Psoas muscle (tissue), 8 donors: Measurements from ENCODE around the gene CXCL3. TPM values are rescaled to one million over a fixed set of nuclear protein-coding genes. Genes with fewer than 3 reads are reported as not detected.

Source experiments
- ATAC-seq, 4 donors: fragments of 200-7000 bp; cut with Tn5 transposase; one replicate each; pipeline ENCODE4 v1.9.1; 2020; ENCODE audit warnings: moderate library complexity in 3 of 4, mild to moderate bottlenecking in 2 of 4
- DNase-seq, 2 donors: peaks; one replicate each; pipeline ENCODE4 v3.0.0-alpha.2; 2020
- H3K27ac ChIP-seq: fragments of 200-600 bp; one replicate; pipeline ENCODE4 v1.8.0; 2022
- H3K27me3 ChIP-seq, 3 donors: fragments of 200-600 bp in 1 of 3; one replicate each; pipeline versions ENCODE4 v1.6.1 to v1.8.0; 2013 to 2022; ENCODE audit warnings: low read length in 2 of 3, mild to moderate bottlenecking in 2 of 3, moderate library complexity in 1 of 3; ENCODE audit not compliant: insufficient read depth in 3 of 3
- H3K36me3 ChIP-seq, 2 donors: fragments of 200-600 bp in 1 of 2; one replicate each; pipeline versions ENCODE4 v1.6.1 to v1.8.0; 2013 to 2022; ENCODE audit warnings: low read depth in 1 of 2, mild to moderate bottlenecking in 1 of 2, moderate library complexity in 1 of 2; ENCODE audit not compliant: insufficient read depth in 1 of 2
- H3K4me1 ChIP-seq: fragments of 200-600 bp; one replicate; pipeline ENCODE4 v1.8.0; 2022
- H3K4me3 ChIP-seq: fragments of 200-600 bp; one replicate; pipeline ENCODE4 v1.8.0; 2022; ENCODE audit warnings: mild to moderate bottlenecking
- H3K9me3 ChIP-seq: fragments of 200-600 bp; one replicate; pipeline ENCODE4 v1.8.0; 2022
- CTCF ChIP-seq: fragments of 200-600 bp; IDR thresholded peaks from one replicate; pipeline ENCODE4 v1.8.0; 2022; ENCODE audit warnings: antibody characterized with exemption
- WGBS, 3 donors: extraction: QIAGEN DNeasy Blood & Tissue Kit; methylation state at CpG; one replicate each; pipeline versions ENCODE4 v1.1.6 to v1.1.7; 2013; 5-methylcytosine and 5-hydroxymethylcytosine counted together
- intact Hi-C, 2 donors: fragments of 100-400 bp; cut with DNase I; formaldehyde crosslinking; loops; one replicate each; pipeline versions ENCODE4 v1.11.0 to v1.14.2; 2022
- polyA plus RNA-seq, 3 donors: library from polyadenylated mRNA; stranded (reverse); fragments of 200-250 nt; gene quantifications; one replicate each; pipeline ENCODE4 v1.2.3, GENCODE V29; 2013
- total RNA-seq, 4 donors: library from RNA; stranded (reverse); fragmentation: NEBNext Ultra II Directional in 2 of 4; extraction: Animal tissue kit (Norgen Biotek cat#: 25700) in 2 of 4; gene quantifications; one replicate each; pipeline versions ENCODE4 v1.2.1 to v1.2.4, GENCODE V29; 2021 to 2023
- donor health status: healthy with polysubstance abuse.
- donor health status: DM: no; HTN: no; CAD: no; lungs with moderate emphysema.
- donor health status: Bipolar disorder and iron deficiency.
- donor health status: healthy.
- donor health status: DM: yes; HTN: yes; CAD: no.
- donor health status: DM: no; HTN: no; CAD: no.
- donor health status: DM: no; HTN: no; CAD: no.
- donor health status: DM: yes; HTN: yes; CAD: no.

Gene CXCL3
- total and polyA plus RNA-seq, 7 donors = 0.40 to 2.4 (median 0.63) TPM

GRCh38 chr4:74054483-74055047 lies 16.1 kb upstream of the CXCL3 start:
- Histone ChIP-seq H3K27ac (no peak overlapping the region), H3K4me1 (no peaks in the 10 kb centered on the region), H3K4me3 (no peak overlapping the region), H3K36me3 (no peaks in the 10 kb centered on the region), H3K9me3 (no peaks in the 10 kb centered on the region), H3K27me3 (peaks cover 0 to 4% (median 0%) of the 10 kb centered on the region in 3 donors)
- 59 to 83% (median 83%) methylated on average over 1 of the region's 1 CpG for WGBS, 3 donors
- ATAC-seq = no peak
- DNase-seq = no peak
- intact Hi-C loops = no loop called here
- TF ChIP-seq CTCF = no peak

GRCh38 chr4:74047152-74047551 lies 8.7 kb upstream of the CXCL3 start:
- TF ChIP-seq CTCF = no peak
- DNase-seq = no peak
- no peaks in the 10 kb centered on the region for H3K4me1 ChIP-seq
- WGBS, 3 donors = 45 to 73% (median 53%) methylated on average over 1 of the region's 1 CpG
- no peak for ATAC-seq
- H3K27ac ChIP-seq = no peak overlapping the region
- H3K36me3 ChIP-seq = no peaks in the 10 kb centered on the region
- no peaks in the 10 kb centered on the region for H3K27me3 ChIP-seq
- intact Hi-C loops = loop anchor here in 1 of 2 donors (10.0 kb wide), 1 partner anchor 618 kb away; no protein-coding TSS in a partner anchor
- H3K4me3 ChIP-seq = no peak overlapping the region
- peaks cover 3% of the 10 kb centered on the region for H3K9me3 ChIP-seq

GRCh38 chr4:74045772-74046171 lies 7.3 kb upstream of the CXCL3 start:
- no peak for TF ChIP-seq CTCF
- Histone ChIP-seq H3K27me3 (no peaks in the 10 kb centered on the region), H3K27ac (no peak overlapping the region), H3K36me3 (no peaks in the 10 kb centered on the region), H3K4me3 (no peak overlapping the region), H3K9me3 (peaks cover 3% of the 10 kb centered on the region), H3K4me1 (no peaks in the 10 kb centered on the region)
- ATAC-seq = no peak
- no peak for DNase-seq
- 86 to 92% (median 90%) methylated on average over 2 of the region's 2 CpGs for WGBS, 3 donors
- intact Hi-C loops = loop anchor here in 1 of 2 donors (10.0 kb wide), 1 partner anchor 619 kb away; no protein-coding TSS in a partner anchor

GRCh38 chr4:74045247-74045646 lies 6.8 kb upstream of the CXCL3 start:
- H3K4me1 ChIP-seq = no peaks in the 10 kb centered on the region
- DNase-seq = no peak
- H3K4me3 ChIP-seq = no peak overlapping the region
- intact Hi-C loops = loop anchor here in 1 of 2 donors (10.0 kb wide), 1 partner anchor 620 kb away; no protein-coding TSS in a partner anchor
- no peaks in the 10 kb centered on the region for H3K27me3 ChIP-seq
- H3K36me3 ChIP-seq = no peaks in the 10 kb centered on the region
- no peak for TF ChIP-seq CTCF
- no peak overlapping the region for H3K27ac ChIP-seq
- H3K9me3 ChIP-seq = peaks cover 3% of the 10 kb centered on the region
- ATAC-seq = no peak
- 59 to 66% (median 61%) methylated on average over 3 of the region's 3 CpGs for WGBS, 3 donors

- no peak overlapping the region for H3K4me3 ChIP-seq
- intact Hi-C loops = loop anchor here in 1 of 2 donors (10.0 kb wide), 1 partner anchor 620 kb away; no protein-coding TSS in a partner anchor
- no peak for ATAC-seq
Observed at GRCh38 chr4:74044677-74045076, 6.2 kb upstream of the CXCL3 start.

More at GRCh38 chr4:74044677-74045076, 6.2 kb upstream of the CXCL3 start:
- Histone ChIP-seq H3K36me3 (no peaks in the 10 kb centered on the region), H3K4me1 (no peaks in the 10 kb centered on the region), H3K27me3 (peaks cover 0 to 4% (median 2%) of the 10 kb centered on the region in 3 donors), H3K27ac (no peak overlapping the region), H3K9me3 (peaks cover 3% of the 10 kb centered on the region)
- 83 to 86% (median 84%) methylated on average over 3 of the region's 3 CpGs for WGBS, 3 donors
- TF ChIP-seq CTCF = no peak
- DNase-seq = no peak
